ENCODE data around the gene FRK.
"Not testable (repeated sequence)": the region's sequence is repeated elsewhere in the genome, so short reads cannot be mapped to it uniquely, and the experiment has no call there.

Gene FRK

DNA sequence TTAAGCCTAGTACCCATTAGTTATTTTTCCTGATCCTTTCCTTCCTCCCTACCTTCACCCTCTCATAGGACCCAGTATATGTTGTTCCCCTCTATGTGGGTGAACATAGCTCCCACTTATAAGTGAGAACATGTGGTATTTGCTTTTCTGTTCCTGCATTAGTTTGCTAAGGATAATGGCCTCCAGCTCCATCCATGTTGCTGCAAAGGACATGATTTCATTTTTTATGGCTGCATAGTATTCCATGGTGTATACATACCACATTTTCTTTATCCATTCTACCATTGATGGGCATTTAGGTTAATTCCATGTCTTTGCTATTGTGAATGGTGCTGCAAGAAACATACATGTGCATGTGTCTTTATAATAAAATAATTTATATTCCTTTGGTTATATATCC lies 115.9 kb downstream of the FRK start:
- not testable (repeated sequence) for DNase-seq (ENCODE audit: low spot score)

DNA sequence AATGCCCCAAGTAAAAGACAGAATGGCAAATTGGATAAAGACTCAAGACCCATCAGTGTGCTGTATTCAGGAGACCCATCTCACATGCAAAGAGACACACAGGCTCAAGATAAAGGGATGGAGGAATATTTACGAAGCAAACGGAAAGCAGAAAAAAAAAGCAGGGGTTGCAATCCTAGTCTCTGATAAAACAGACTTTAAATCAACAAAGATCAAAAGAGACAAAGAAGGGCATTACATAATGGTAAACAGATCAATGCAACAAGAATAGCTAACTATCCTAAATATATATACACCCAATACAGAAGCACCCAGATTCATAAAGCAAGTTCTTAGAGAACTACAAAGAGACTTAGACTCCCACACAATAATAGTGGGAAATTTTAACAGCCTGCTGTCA lies 123.2 kb downstream of the FRK start:
- not testable (repeated sequence) for DNase-seq (ENCODE audit: low spot score)

DNA sequence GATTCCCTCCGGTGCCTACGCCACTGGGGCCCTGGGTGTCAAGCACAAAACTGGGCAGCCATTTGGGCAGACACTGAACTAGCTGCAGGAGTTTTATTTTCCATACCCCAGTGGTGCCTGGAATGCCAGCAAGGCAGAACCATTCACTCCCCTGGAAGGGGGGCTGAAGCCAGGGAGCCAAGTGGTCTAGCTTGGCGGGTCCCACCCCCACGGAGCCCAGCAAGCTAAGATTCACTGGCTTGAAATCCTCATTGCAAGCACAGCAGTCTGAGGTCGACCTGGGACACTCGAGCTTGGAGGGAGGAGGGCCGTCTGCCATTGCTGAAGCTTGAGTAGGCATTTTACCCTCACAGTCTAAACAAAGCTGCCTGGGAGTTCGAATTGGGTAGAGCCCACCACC lies 125.3 kb downstream of the FRK start:
- DNase-seq (ENCODE audit: low spot score): no peak

DNA sequence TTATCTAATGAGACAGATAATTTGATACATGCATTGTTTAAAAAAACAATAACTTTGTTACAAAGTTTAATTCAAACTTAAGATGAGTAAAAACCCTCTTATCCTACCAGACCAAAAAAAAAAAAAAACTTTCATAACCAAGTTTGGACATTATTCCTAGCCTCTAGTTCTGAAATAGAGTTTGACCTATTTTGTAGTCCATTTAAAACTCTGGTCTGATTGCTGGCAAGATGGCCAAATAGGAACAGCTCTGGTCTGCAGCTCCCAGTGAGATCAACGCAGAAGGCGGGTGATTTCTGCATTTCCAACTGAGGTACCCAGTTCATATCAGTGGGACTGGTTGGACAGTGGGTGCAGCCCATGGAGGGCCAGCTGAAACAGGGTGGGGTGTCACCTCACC lies 125.9 kb downstream of the FRK start:
- DNase-seq (ENCODE audit: low spot score): no peak

DNA sequence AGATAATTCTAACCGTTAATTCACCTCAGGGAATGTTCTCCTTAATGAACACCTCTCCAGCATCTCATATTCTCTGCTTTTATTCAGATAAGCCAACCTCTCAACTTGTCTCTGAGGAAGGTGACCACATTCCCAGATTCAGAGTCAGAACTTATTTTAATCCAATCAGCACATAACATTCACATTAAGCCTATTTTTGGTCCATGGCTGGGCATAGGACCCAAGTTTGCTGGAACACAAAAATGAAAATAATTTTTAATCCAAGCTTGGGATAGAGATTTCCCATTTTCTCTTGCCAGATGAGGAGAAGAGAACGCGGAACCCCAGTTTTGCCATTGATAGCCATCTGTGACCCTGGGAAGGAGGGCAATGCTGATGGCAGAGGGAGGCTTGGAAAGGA lies 126.5 kb downstream of the FRK start:
- DNase-seq (ENCODE audit: low spot score): no peak

DNA sequence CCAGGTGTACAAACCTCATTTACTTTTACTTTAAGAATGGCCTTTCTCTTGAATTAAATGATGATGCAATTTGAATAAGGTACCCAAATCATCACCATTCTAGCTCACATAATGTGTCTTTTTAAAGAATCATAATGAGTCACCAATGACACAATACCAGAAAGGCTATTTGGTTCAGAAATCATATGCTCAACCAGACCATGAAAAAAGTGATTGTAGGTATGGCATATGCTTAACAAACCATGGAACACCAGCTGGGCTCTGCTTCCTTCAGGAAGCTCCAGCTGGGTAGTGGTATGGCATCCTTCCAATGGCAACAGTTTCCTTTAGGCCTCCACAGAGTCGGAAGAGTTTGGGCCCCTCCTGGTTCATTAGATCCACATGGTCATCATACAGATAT lies 128.2 kb downstream of the FRK start:
- no peak for DNase-seq (ENCODE audit: low spot score)

DNA sequence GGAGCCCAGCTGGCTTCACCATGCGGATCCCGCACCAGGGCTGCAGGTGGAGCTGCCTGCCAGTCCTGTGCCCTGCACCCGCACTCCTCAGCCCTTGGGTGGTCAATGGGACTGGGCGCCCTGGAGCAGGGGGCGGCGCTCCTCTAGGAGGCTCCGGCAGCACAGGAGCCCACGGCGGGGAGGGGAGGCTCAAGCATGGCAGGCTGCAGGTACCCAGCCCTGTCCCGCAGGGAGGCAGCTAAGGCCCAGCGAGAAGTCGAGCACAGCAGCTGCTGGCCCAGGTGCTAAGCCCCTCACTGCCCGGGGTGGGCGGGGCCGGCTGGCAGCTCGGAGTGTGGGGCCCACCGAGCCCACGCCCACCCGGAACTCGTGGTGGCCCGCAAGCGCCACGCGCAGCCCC lies 132.7 kb downstream of the FRK start:
- DNase-seq (ENCODE audit: low spot score): not testable (repeated sequence)

DNA sequence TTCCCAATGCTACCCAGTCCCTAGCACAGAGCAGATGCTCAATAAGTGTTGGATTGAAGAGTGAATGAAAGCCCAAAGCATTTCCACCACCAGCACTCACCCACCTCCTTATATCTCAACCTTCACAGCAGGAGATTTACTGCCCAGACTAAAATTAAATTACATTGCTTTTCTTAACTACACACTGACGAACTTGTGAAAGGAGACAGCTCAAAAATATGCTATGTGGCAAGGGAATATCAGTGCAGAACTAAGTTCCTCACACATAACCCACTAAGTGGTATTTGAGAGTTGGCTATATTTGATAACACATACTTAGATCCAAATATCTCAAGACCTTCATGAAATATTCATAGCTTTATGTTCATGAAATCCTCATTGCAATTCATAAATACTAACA lies 137.7 kb downstream of the FRK start:
- no peak for DNase-seq (ENCODE audit: low spot score)

DNA sequence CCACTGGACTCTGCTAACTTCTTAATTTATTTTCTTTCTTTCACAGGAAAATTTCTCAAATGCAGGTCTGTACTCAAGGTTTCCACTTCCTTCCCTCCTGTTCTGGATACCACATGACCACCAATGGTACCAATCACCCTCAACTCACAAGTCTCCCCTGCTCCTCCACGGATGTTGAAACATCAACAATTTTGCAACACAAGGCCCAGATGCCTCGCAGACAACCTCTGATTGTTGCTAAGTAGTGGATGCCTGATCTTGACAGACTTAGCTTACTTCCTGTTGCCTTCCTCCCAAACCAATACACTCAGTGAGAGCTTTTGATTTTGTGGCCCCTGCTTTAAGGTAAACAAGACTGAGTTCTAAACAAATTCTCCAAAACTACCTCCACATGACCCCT lies 146.6 kb downstream of the FRK start:
- no peak for DNase-seq (ENCODE audit: low spot score)

DNA sequence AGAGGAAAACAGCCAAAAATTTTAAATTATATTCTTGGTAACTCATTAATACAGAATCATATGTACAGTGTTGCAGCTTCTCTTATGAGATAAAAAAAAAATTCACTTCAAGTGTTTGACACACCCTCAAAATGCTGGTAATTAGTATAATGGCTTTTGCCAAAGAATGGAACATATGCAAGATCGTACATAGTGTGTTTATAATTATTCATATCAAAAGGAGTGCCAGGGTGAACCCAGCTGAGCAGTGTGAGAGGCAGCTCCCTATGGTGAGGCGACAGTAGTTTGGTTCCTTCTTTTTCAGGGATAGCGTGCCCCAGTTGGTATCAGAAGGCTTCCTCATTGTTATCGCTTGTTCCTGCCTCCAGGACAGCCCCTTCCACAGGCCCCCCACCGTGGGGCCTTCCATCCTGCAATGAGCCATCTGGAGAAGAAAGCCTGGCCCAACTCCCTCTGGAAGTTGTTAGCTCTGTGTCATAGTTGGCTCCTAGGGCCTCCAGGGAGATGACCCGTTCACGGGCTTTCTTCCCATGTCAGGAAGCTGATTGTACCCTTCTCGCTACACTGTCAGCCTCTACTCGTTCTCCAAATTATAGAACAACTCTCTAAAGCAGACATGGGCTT lies 150.7 kb downstream of the FRK start:
- no peak for DNase-seq (ENCODE audit: low spot score)

DNA sequence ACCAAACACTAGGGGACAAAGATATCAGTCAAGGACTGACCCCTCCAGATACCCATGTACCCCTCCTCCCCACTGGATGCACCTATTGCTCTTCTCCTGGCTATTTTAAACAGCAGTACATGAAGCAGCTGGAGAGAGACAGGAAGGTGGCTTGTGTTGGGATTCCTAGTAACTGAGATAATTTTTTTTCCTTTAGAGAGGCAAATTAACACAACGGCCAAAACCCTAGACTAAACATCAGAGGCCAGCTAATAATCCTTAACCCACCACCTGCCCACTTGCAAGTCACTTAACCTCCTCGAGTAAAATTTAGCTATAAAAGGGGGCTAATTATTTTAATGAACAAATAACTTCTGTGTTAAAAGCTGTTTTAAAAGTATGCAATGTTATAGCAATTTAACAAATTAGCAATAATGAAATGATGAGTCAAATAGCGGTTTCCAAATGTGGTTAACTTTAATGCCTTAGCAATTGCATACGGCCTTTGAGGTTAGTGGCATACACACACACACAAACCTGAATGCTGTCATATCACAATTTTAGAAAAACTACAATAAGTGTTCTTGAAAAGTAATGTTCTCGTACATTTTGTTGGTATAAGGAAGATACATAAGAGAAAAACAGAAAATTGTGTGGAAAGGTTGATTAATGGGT lies 151.7 kb downstream of the FRK start:
- no peak for DNase-seq (ENCODE audit: low spot score)

DNA sequence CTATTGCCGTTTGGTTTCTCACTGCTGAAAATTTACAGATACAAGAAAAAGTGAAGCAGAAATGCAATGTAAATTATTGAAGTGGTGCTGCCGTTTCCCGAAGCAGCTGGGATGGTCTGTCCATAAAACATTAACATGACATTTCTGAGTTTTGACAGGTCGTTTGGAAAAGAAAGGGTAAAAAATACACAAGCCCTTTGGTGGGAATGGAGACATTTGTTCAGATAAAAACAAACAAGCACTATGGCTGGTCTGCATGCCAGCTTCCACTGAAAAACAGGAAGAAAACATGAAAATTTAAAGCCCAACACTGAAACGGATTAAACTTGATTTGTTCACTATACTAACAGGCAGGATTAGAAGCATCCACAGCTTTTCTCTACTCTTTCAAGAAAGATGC lies 155.2 kb downstream of the FRK start:
- no peak for DNase-seq (ENCODE audit: low spot score)

DNA sequence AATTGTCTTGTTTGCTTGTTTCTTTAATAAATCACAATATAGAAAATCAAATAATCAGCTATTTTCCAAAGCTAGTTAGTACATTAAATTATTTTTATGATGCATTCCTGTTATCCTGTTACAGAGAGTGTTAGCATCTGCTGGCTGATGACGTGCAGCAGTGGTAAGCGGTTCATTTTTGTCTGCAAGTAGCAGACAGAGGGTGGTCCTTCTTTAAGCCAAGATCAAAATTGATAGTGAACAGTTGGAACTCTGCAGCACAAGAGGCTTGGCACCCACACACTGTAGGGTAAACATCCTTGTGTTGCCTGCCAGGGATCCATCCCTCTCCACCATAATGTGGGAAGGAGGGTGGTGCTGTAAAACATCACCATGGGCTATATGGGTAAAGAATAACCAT lies 158.3 kb downstream of the FRK start:
- no peak for DNase-seq (ENCODE audit: low spot score)

DNA sequence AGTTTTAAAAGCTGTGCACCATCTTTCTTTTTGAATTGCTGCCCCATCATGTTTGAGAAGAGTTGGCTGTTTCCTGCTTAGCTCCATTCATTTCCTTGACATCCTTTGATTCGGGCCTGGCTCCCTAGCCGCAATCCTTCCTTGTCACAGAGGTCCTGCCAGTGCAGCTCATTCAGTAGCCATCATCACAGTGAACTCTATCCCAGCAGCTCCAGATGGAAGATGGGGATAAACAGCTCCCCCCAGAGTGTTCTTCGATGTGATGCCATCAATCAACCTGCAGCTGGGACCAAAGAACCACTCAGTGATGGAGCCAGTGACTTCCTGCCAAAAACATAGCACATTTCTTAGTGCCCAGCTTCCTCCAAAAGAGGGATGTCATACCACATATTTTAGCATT lies 158.8 kb downstream of the FRK start:
- no peak for DNase-seq (ENCODE audit: low spot score)

DNA sequence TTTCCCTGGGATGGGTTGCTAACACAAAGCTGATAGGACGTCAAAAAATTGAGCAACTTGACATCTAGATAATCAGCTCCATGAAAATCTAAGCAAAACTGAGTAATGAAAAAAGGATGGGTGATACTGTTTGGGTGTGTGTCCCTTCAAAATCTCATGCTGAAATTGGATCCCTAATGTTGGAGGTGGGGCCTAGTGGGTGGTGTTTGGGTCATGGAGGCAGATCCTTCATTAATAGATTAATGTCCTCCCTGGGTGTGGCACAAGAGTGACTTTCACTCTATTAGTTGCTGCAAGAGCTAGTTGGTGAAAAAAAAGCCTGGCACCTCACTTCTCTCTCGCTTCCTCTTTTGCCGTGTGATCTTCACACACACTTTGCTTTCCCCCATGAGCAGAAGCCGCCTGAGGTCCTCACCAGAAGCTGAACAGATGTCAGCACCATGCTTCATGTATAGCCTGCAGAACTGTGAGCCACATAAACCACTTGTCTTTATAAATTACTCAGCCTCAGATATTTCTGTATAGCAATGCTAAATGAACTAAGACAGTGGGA lies 160.9 kb downstream of the FRK start:
- DNase-seq (ENCODE audit: low spot score): no peak

DNA sequence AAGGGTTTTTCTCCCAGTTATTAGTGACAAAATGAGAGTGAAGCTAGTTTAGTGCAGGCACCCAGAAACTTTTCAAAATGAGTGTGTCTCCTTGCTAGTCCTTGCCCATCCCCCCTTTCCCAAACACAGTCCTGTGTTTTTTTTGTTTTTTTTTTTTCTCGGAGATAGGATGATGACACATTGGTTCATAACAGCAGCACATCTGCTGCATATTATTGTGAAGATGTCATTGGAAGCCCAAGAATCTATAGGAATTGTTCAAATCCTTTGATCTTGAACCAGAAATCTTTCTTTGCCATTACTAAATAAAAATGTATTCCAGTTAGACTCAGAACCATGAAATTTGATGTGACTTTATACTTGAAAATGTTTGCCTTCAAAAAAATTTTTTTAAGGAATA lies 162.4 kb downstream of the FRK start:
- DNase-seq (ENCODE audit: low spot score): no peak

DNA sequence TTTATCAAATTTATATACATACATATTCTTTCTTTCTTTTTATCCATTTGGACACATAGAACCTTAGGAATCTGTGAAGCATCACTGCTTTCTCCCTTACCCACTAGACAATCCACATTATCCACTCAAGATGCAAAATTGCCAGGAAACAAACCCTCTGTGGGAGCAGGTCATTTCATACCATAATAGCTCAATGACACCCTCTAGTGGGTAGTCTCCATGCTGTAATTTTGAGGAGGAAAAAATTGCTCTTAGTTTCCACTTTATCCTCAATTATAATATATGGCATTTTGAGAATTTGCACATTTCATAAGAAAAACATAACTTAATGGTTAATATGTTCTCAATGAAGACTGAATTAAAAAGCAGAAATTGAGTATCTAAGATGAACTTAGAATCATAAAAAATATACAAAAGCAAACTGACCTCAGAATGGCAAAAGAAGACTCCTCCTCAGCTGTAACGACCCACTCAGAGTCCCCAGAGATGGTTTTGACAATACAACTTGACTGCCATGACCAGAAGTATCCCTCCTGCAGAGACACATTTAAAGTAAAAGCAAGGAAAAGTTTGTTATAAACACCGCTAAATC lies 164.1 kb downstream of the FRK start:
- DNase-seq (ENCODE audit: low spot score): no peak

DNA sequence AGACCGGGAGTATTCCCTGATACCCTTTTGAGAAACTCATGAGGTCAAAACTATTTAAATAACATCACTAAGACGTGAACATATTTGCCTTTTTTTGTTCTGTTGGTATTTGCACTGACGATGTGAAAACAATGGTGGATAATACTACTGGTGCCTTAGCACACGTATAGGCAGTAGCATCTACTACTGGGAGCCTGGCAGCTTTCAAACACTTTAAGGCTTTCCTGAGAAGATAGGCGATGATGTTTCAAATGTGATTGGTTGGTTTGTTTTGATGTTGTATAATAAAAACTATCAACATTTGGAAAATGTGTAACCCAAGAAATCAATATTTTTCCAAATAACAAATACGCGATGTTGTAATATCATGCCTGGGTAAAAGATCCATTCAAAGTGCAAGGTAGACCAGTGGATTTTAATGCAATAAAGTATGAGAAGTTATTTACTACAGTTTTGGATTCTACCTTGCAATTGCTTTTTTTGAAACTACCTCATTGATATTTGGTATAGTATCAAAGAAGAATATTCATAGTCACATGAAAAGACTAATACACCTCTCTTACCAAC lies 166.2 kb downstream of the FRK start:
- DNase-seq (ENCODE audit: low spot score): no peak

DNA sequence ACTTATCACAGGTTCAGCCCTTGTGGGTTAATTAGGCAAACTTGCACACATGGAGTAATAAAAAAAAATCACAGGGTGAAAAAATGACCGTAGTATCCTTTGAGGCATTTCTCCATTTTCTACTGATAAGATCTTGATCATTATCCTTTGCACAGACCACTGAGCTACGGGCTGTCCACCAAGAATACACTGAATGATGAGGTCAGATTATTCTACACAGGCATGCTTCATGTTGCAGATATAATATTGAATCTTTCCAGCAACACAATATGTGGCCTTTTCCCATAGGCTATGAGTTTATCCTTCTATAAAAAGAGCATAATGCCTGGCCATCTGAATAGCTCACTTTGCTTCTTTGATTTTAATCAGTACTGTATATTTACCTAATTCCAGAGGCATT lies 168.9 kb downstream of the FRK start:
- DNase-seq (ENCODE audit: low spot score): no peak

DNA sequence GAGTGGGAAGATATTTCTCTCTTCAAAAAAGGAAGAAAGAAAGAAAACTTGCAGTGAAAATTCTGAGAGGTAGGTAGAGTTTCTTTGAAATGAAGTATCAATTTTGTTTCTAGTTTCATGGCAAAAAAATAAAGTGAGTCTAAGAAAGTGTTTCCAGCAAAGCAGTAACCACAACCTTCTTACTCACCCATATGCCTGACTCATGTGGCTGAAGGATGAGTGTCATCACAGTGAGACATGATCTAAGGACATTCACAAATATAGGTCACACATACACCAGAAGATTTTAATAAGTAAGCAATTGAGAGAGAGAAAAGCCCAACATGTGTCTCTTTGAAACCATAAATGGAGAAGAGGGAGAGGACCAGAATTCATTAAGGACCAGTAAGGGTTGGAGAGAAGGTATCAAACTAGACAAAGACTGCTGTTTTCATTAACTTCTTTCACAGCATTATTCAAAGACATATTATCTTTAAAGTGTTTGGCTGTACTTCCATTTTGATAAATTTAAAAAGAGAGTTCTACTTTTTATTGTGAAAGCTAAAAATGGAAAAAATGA lies 169.5 kb downstream of the FRK start:
- DNase-seq (ENCODE audit: low spot score): no peak

DNA sequence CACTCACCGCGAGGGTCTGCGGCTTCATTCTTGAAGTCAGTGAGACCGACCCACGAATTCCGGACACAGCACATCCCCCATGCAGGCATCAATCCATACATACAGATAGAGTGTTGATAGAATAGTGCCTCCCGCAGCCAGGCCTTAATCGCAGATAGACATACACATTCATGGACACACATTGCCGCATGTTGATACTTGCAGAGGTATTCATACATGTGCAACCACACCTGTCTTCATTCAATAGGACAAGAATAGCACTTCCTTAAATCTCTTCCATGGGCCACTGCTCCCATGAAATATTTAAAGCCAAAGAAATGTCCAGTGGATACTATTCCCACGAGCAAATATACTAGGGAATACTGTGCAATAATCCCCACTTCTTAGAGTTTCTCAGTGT lies 170.5 kb downstream of the FRK start:
- no peak for DNase-seq (ENCODE audit: low spot score)

DNA sequence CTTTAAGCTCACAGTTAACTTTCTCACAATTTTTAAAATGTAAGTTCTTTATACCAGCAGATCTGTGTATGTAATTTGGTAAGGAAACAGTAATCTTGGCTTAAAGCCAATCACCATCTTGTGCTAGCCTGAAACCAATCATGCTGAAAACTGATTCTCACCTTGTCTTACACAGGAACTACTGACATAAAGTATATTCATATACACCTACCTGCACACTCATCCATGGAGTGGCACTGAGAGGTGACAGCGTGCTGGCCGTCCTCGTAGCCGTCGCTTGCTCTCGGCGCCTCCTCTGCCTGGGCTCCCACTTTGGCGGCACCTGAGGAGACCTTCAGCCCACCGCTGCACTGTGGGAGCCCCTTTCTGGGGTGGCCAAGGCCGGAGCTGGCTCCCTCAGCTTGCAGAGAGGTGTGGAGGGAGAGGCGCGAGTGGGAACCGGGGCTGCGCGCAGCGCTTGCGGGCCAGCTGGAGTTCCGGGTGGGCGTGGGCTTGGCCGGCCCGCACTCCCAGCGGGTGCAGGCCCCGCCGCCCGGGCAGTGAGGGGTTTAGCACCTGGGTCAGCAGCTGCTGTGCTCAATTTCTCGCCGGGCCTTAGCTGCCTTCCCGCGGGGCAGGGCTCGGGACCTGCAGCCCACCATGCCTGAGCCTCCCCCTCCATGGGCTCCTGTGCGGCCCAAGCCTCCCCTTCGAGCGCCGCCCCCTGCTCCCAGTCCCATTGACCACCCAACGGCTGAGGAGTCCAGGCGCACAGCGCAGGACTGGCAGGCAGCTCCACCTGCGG lies 171.8 kb downstream of the FRK start:
- DNase-seq (ENCODE audit: low spot score): not testable (repeated sequence)
